GM21381 (cell line): ENCODE measurements around the gene ITGAL.
A peak's percentile ranks its signal among the peaks of the same experiment; 100 is the strongest.
"Not testable (repeated sequence)": the region's sequence is repeated elsewhere in the genome, so short reads cannot be mapped to it uniquely, and the experiment has no call there.

ENCODE experiments used
- ATAC-seq: cut with Tn5 transposase; IDR thresholded peaks from one replicate; pipeline ENCODE4 v1.9.1; 2021; ENCODE audit warnings: mild to moderate bottlenecking, moderate library complexity; ENCODE audit not compliant: unreplicated experiment

ITGAL gene

GRCh38 chr16:30525844-30526136 lies 53.2 kb downstream of the ITGAL start:
- no peak for ATAC-seq

- ATAC-seq = peak; percentile 36
These were observed 53.7 kb downstream of the ITGAL start, which contains the start of gene ZNF768 for GRCh38 chr16:30526137-30526822. ZNF768 (minus strand) TSS chr16:30526566; CDS start chr16:30526413, 153 bp downstream.

GRCh38 chr16:30526823-30527634 lies 54.5 kb downstream of the ITGAL start:
- ATAC-seq = peak; percentile 73

DNA sequence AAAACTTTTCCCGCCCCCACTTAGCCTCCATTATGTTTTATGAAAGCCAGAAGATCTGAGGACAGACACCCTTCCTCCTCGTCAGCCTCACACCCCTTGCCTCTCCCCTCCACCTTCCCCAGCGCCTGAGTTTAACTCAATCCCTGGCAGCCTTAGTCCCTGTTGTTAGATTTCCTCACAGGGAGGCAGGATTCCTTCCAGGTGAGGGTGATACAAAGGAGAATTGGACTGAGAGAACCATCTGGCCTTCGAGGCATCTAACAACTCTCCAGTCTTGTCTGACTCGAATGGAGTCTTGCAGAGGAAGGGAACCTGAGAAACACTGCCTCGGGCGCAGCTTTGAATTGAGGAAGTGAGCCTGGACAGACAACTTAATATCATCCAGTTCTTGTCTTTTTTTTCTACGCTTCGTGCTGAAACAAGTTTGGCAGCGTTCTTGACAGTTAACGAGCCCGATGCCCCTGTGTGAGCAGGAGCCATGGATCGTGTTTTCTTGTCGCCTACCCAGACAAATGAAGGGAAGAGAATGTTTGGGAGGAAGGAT lies 55.2 kb downstream of the ITGAL start:
- no peak for ATAC-seq

GRCh38 chr16:30528799-30529457 lies 56.4 kb downstream of the ITGAL start:
- no peak for ATAC-seq

DNA sequence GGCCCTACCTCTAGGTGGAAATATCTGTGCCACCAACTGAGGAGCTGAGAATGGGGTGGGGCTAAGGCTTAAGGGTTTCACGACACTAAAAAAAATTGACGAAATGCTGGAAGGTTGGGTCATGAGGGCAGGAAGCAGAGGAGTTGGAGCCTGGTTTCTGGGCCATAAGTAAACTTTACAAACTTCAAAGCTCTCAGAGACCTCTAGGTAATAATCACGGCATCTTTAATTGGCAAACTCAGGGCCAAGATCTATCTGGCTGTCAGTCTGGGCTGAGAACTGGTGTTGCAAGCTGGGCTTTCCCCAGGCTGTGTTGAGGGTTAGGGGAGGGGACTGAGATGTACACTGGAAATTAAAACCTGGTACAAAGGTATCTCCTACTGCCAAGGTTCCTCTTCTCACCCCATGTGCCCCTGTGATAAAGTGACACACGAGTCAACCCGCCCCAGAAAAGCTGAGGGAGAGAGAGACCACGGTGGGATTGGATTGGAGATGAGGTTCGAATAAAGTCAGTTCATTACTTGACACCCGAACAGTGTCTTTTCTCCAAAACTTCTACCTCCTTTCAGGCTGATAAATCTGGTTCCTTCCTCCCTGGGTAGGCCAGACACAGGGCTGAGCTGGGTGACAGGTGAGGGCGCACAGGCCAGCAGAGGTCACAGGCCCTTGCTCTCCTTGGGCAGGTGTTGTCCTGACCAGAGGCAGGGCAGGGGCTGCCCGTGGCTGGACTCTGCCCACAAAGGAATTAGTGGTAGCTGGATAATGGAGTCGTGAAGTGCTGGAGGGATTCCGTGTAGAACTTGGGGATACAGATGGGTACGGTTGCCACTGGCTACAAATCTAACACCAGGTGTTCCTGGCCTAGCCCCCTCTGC lies 57.9 kb downstream of the ITGAL start:
- ATAC-seq = no peak

DNA sequence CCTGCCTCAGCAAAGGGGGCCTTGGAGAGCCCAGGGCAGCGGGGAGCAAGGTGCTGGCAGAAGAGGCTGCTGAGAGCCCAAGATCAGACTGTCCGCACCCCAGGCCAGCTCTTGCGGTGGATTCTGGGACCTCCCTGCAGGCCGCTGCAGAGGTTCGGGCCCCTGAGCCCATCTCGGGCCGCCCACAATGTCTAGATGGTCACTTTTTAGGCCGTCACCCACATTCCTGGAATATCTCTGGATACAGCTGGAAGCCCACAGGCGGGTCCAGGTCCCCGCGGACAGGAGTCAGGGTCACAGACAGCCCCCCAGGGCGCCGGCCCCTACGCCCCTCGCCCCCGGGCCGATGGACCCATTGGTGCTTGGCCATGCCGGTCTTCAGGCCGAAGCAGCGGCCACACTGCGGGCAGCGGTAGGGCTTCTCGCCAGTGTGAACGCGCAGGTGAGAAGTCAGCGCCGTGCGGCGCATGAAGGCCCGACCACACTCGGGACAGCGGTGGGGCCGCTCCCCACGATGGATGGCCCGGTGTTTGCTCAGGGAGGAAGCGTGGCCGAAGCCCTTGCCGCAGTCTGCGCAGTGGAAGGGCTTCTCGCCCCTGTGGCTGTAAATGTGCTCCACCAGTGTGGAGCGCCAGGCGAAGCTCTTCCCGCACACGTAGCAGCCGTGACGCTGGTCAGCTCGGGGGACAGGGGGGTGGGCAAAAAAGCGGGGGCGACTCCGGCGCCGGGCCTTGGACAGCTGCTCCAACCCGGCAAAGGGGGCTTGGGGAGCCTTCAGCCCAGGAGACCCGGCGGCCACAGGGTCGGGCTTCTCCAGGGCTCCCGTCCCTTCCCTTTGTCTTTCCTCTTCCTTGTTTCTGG lies 60.0 kb downstream of the ITGAL start:
- no peak for ATAC-seq

- no peak for ATAC-seq
These were observed 60.6 kb downstream of the ITGAL start for GRCh38 chr16:30533146-30533522.

- peak; percentile 19 for ATAC-seq
These were observed 61.3 kb downstream of the ITGAL start for GRCh38 chr16:30533748-30534367.

DNA sequence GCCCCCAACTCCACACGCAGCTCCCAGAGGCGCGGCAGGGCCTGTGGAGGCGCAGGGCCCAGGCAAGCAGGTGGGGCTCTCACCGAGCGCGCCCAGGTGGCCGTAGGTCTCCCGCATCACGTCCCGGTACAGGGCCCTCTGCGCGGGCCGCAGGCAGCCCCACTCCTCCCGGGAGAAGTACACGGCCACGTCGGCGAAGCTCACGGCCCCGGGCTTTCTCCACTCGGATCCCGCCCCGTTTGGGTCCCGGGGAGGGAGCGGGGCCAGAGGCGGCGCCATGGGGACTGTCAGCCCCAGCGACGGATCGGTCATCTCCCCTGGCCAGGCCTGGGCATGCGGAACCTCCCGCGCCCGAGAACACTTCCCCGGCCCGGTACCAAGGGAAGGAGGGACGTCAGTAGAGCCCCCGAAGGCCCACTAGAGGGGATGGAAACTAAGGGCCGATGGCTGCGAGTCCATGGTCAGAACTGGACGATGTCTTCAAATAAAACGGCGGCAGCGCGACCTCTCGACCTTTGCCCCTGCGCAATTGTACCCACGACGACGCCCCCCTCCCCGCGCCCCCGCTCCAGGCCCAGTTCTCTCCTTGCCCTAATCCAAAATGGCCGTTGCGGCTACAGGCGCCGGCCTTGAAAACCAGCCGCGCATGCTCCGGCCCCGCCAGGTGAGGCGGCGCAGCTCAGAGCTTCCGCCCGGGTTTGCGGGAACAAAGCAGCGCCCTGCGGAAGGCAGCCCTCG lies 62.0 kb downstream of the ITGAL start, which contains the start of gene ZNF747:
Gene ZNF747, minus strand, starts transcription at position 491 of the 738 bp plus-strand sequence. Its CDS starts 179 bp downstream, at position 312.
- peak; percentile 73 for ATAC-seq

DNA sequence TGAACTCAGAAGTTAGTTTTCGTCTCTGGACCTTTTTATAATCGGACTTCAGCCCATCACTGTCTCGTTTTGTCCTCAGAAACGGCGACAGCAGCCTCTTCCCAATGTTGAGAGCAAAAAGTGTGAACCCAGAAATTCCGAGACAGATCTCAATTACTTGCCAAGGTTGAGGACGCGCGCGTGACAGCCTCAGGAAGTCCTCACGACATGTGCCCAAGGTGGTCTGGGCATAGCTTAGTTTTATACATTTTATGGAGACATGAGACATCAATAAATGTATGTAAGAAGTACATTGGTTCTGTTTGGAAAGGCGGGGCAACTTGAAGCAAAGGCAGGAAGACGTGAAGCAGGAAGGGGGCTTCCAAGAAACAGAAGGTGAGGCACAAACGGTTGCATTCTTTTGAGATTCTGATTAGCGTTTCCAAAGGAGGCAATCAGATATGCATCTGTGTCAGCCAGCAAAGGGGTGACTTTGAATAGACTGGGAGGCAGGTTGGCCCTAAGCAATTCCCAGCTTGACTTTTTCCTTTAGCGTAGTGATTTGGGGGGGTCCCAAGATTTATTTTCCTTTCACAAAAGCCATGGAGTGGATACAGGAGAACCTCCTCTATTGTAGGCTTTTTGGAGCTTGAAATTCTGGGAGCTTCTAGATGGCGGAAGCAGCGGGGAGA lies 62.7 kb downstream of the ITGAL start:
- ATAC-seq = peak; percentile 3

DNA sequence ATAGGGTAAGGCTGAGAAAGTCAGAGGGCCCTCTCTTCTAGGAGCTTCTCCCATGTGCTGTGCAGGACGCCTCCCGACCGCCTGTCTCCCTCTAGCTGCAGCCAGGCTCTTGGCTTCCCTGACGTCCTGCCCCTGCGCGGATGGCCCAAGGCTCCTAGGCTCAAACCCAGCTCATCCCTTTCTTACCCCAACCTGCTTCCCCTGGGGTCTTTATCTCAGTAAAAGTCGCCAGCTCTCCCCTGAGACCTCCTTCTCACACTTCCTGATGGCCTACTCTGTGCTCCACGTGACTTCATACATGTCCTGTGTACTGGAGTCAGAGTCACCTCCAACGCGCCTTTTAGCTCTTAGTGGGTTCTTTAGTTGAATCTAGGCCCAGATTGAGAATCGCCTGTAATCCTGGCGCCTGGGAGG lies 63.2 kb downstream of the ITGAL start:
- no peak for ATAC-seq

DNA sequence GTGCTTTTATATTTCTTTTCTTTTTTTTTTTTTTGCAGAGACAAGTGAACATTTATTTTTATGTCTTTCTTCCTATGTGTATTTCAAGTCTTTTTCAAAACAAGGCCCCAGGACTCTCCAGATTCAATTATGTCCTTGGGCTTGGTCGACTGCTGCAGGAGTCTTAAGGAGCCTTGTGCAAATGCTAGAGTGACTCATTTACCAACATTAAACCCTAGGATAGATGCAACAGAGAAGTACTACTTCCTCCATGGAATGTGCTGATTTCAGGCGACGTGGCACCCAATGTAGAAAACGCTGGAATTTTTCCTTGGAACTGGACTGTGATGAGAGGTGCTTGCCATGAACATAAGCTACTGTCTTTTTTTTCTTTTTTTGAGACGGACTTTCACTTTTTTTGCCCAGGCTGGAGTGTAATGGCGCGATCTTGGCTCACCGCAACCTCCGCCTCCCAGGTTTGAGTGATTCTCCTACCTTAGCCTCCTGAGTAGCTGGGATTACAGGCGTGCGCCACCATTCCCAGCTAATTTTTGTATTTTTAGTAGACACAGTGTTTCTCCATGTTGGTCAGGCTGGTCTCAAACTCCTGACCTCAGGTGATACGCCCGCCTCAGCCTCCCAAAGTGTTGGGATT lies 64.0 kb downstream of the ITGAL start:
- not testable (repeated sequence) for ATAC-seq

DNA sequence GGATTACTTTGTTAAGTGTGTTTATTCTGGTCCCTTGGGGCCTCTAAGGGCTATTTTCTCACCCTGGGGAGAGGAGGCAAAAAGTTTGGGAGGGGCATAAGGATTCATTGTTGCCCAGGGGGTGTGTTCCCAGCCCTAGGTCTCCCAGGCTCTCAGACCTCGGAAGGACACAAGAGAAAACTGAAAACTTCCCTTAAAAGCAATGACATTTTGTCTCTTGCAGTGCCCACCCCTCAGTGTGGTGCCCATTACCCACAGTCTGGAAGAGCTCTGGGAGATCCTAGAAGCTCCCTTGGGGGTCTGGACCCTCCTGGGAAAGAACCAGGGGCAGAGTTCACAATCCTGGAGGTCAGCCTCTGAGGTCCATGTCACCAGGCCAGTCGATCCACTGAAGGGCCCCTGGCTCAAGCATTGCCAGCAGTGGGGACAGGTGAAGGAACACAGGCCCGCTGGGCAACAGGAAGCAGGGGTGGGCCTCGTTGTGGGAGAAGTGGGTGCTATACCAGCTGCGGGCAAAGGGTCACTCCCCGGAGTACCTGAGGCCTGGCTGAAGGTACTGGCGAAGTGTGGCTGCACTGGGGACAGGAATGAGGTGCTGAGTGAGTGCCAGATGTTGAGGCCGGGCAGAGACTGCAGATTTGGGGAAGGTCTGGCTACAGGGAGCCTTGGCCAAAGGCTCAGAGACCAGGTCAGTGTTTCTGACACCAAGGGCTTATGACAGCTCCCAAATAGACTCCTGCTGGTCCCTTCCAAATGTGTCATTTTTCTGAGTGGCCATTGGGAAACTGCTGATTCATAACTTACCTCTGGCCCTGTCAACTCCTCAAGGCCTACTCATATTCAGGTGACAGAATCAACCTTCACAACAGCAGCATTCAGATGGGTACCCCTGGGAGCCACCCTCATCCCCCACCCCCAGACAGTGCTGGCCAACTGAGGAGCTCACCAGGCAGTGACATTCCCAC lies 66.7 kb downstream of the ITGAL start:
- no peak for ATAC-seq

- not testable (repeated sequence) for ATAC-seq
These were observed 67.5 kb downstream of the ITGAL start for GRCh38 chr16:30539986-30540526.

DNA sequence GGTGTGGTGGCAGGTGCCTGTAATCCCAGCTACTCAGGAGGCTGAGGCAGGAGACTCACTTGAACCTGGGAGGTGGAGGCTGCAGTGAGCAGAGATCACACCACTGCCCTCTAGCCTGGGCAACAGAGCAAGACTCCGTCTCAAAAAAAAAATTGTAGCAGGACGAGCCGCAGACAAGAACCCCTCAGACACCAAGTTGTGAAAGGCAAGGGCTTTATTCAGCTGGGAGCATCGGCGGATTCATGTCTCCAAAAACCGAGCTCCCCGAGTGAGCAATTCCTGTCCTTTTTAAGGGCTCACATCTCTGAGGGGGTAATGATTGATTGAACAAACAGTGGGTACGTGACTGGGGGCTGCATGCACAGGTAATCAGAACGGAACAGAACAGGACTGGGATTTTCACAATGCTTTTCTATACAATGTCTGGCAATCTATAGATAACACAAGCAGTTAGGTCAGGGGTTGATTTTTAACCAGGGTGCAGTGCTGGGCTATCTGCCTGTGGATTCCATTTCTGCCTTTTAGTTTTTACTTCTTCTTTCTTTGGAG lies 68.4 kb downstream of the ITGAL start:
- ATAC-seq = not testable (repeated sequence)
